ENCODE results near the gene SLC25A44.

Gene SLC25A44

GRCh38 chr1:156217871-156218270 is 24.0 kb downstream of the SLC25A44 start:
- no peak for DNase-seq (ENCODE audit: low read depth)

GRCh38 chr1:156220226-156220625 is 26.3 kb downstream of the SLC25A44 start:
- TF ChIP-seq CTCF (IDR thresholded peaks at IDR 0.05; ENCODE audit: control insufficient read depth, insufficient read depth, low read depth, low read length, missing control alignments) = no peak
- DNase-seq (ENCODE audit: low read depth) = no peak

More at GRCh38 chr1:156217871-156218270, 24.0 kb downstream of the SLC25A44 start:
- no peak overlapping the region for H3K4me3 ChIP-seq (ENCODE audit: control insufficient read depth, low read depth, low read length)
- TF ChIP-seq CTCF (IDR thresholded peaks at IDR 0.05; ENCODE audit: control insufficient read depth, insufficient read depth, low read depth, low read length, missing control alignments) = no peak

GRCh38 chr1:156221986-156222692 is 28.2 kb downstream of the SLC25A44 start:
- H3K4me3 ChIP-seq (ENCODE audit: control insufficient read depth, low read depth, low read length) = no peak overlapping the region
- TF ChIP-seq CTCF (IDR thresholded peaks at IDR 0.05; ENCODE audit: control insufficient read depth, insufficient read depth, low read depth, low read length, missing control alignments) = no peak

More at GRCh38 chr1:156220226-156220625, 26.3 kb downstream of the SLC25A44 start:
- H3K4me3 ChIP-seq (ENCODE audit: control insufficient read depth, low read depth, low read length) = no peak overlapping the region

GRCh38 chr1:156225677-156226014 is 31.7 kb downstream of the SLC25A44 start:
- no peak for TF ChIP-seq CTCF (IDR thresholded peaks at IDR 0.05; ENCODE audit: control insufficient read depth, insufficient read depth, low read depth, low read length, missing control alignments)
- no peak for DNase-seq (ENCODE audit: low read depth)
- no peak overlapping the region for H3K4me3 ChIP-seq (ENCODE audit: control insufficient read depth, low read depth, low read length)

More at GRCh38 chr1:156221986-156222692, 28.2 kb downstream of the SLC25A44 start:
- DNase-seq (ENCODE audit: low read depth) = no peak

GRCh38 chr1:156226116-156226538 is 32.2 kb downstream of the SLC25A44 start:
- TF ChIP-seq CTCF (IDR thresholded peaks at IDR 0.05; ENCODE audit: control insufficient read depth, insufficient read depth, low read depth, low read length, missing control alignments) = no peak
- no peak for DNase-seq (ENCODE audit: low read depth)
- no peak overlapping the region for H3K4me3 ChIP-seq (ENCODE audit: control insufficient read depth, low read depth, low read length)

GRCh38 chr1:156226782-156227181 is 32.9 kb downstream of the SLC25A44 start:
- H3K4me3 ChIP-seq (ENCODE audit: control insufficient read depth, low read depth, low read length) = no peak overlapping the region
- TF ChIP-seq CTCF (IDR thresholded peaks at IDR 0.05; ENCODE audit: control insufficient read depth, insufficient read depth, low read depth, low read length, missing control alignments) = no peak
- DNase-seq (ENCODE audit: low read depth) = no peak

Measured in AG09309 (cell line).